Upper lobe of right lung (tissue), 1 donor: Measurements from ENCODE around the gene STAU1. TPM values are rescaled to one million over a fixed set of nuclear protein-coding genes. Genes with fewer than 3 reads are reported as not detected.

ENCODE experiments used
- ATAC-seq: fragments of 200-7000 bp; cut with Tn5 transposase; one replicate; pipeline ENCODE4 v1.9.1; 2020; ENCODE audit warnings: mild to moderate bottlenecking, moderate library complexity
- DNase-seq: peaks from one replicate; pipeline ENCODE4 v3.0.0-alpha.2; 2020
- H3K27ac ChIP-seq: fragments of 200-600 bp; one replicate; pipeline ENCODE4 v1.8.0; 2022
- H3K27me3 ChIP-seq: fragments of 200-600 bp; one replicate; pipeline ENCODE4 v1.8.0; 2022; ENCODE audit warnings: mild to moderate bottlenecking
- H3K36me3 ChIP-seq: fragments of 200-600 bp; one replicate; pipeline ENCODE4 v1.8.0; 2022
- H3K4me1 ChIP-seq: fragments of 200-600 bp; one replicate; pipeline ENCODE4 v1.8.0; 2022
- H3K4me3 ChIP-seq: fragments of 200-600 bp; one replicate; pipeline ENCODE4 v1.8.0; 2022; ENCODE audit warnings: mild to moderate bottlenecking
- H3K9me3 ChIP-seq: fragments of 200-600 bp; one replicate; pipeline ENCODE4 v1.8.0; 2022
- intact Hi-C: fragments of 100-400 bp; cut with DNase I; formaldehyde crosslinking; loops from one replicate; pipeline ENCODE4 v1.11.0; 2022
- total RNA-seq: library from RNA; stranded (reverse); fragmentation: NEBNext Ultra II Directional; extraction: Animal tissue kit (Norgen Biotek cat#: 25700); gene quantifications from one replicate; pipeline ENCODE4 v1.2.1, GENCODE V29; 2021
- TF ChIP-seq, protein P1 (sequence below): fragments of 200-600 bp; IDR thresholded peaks from one replicate; pipeline ENCODE4 v1.8.0; 2022; ENCODE audit warnings: antibody characterized with exemption
- donor health status: DM: no; HTN: yes; CAD: no; lungs with severe emphysema.

The STAU1 gene
- total RNA-seq, 1 donor from 2014 or later: 76.0 TPM

DNA sequence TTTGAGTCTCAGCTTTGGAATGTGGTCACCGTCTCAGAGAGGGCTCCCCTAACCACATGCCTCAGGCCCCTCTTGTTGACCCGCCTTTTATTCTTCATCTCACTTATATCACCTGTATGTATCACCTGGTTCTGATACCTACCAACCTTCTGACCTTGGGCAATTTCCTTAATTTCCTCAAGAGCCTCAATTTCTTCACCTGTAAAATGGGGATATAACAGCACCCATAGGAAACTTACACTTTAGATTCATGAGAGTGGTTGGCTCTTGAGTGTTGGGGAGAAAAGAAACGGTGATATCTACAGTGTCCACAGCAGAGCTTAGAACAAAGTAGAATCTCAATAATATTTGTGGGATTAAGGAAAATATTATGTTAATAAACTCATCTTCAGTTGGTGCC, 27.1 kb upstream of the STAU1 start:
- H3K9me3 ChIP-seq: no peaks in the 10 kb centered on the region
- no peak for ATAC-seq
- TF ChIP-seq, protein P1, sequence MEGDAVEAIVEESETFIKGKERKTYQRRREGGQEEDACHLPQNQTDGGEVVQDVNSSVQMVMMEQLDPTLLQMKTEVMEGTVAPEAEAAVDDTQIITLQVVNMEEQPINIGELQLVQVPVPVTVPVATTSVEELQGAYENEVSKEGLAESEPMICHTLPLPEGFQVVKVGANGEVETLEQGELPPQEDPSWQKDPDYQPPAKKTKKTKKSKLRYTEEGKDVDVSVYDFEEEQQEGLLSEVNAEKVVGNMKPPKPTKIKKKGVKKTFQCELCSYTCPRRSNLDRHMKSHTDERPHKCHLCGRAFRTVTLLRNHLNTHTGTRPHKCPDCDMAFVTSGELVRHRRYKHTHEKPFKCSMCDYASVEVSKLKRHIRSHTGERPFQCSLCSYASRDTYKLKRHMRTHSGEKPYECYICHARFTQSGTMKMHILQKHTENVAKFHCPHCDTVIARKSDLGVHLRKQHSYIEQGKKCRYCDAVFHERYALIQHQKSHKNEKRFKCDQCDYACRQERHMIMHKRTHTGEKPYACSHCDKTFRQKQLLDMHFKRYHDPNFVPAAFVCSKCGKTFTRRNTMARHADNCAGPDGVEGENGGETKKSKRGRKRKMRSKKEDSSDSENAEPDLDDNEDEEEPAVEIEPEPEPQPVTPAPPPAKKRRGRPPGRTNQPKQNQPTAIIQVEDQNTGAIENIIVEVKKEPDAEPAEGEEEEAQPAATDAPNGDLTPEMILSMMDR: no peak
- H3K36me3 ChIP-seq: no peaks in the 10 kb centered on the region
- peaks cover 14% of the 10 kb centered on the region for H3K4me1 ChIP-seq
- intact Hi-C loops: no loop called here
- H3K27ac ChIP-seq: no peak overlapping the region
- no peak overlapping the region for H3K4me3 ChIP-seq
- DNase-seq: no peak
- no peaks in the 10 kb centered on the region for H3K27me3 ChIP-seq

DNA sequence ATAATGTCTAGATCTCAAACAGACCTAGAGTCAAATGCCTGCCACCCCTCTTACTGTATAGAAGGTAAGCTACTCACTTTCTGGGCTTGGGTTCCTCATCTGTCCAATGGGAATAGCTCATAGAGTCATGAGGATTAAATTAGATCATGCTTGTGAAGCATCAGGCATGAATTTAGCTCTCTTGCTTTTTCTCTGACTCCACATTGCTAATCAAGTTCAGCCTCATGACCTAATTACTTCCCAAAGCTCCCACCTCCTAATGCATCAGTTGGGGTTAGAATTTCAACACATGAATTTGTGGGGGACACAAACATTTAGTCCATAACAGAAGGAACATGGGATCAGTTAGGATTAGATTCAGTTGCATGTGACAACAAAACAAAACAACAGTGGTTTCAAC, 26.4 kb upstream of the STAU1 start:
- intact Hi-C loops: no loop called here
- no peak overlapping the region for H3K27ac ChIP-seq
- H3K4me1 ChIP-seq: peaks cover 10% of the 10 kb centered on the region

DNA sequence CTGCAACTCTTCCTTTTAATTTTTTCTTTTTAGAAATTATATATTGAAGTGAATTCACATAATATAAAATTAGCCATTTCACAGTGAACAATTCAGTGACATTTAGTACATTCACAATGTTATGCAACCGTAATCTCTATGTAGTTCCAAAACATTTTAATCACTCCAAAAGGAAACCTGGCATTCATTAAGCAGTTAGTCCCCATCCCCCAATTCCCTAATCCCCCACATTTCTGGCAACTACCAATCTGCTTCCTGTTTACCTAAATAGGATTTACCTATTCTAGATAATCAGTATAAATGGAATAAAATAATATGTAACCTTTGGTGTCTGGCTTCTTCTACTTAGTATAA, 22.6 kb upstream of the STAU1 start:
- Histone ChIP-seq H3K4me3 (no peak overlapping the region), H3K36me3 (no peaks in the 10 kb centered on the region), H3K9me3 (no peaks in the 10 kb centered on the region), H3K27ac (no peak overlapping the region), H3K27me3 (no peaks in the 10 kb centered on the region), H3K4me1 (no peaks in the 10 kb centered on the region)
- TF ChIP-seq, protein P1: no peak
- intact Hi-C loops: no loop called here
- DNase-seq (no peak), ATAC-seq (no peak)

More for the DNA sequence above, 26.4 kb upstream of the STAU1 start:
- Histone ChIP-seq H3K4me3 (no peak overlapping the region), H3K36me3 (no peaks in the 10 kb centered on the region), H3K9me3 (no peaks in the 10 kb centered on the region), H3K27me3 (no peaks in the 10 kb centered on the region)
- no peak for DNase-seq
- TF ChIP-seq, protein P1: no peak
- ATAC-seq: no peak

DNA sequence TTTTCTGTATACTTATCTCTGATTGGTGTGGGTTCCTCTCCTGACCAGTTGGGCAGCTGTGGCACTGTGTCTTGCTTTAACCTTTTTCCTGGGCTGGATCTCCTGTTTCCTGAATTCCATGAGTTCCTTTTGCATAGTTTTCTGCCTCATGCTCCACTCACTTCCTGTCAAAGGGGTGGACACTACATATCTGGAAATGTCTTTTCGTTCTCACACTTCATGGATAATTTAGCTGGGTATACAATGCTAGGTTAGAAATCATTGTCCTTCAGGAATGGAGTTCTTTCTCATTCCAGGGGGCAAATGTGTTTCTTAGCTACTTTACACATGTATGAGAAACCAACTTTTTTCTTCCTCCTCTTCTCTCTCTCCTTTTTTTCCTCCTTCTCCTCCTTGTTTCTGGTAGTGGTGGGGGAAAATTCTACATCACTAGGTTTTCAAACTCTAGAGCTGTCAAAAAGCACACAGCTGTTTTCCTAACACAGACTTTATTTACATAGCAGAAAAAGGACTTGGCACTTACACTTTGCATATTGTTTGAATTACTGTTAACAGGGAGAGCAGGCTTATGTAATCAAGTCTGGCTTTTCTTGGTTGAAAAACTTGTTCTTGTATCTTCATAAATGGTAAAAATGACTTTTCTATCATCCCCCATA, 22.1 kb upstream of the STAU1 start:
- no peaks in the 10 kb centered on the region for H3K36me3 ChIP-seq
- no peaks in the 10 kb centered on the region for H3K9me3 ChIP-seq
- intact Hi-C loops: no loop called here
- H3K4me1 ChIP-seq: no peaks in the 10 kb centered on the region
- no peak overlapping the region for H3K4me3 ChIP-seq
- H3K27me3 ChIP-seq: no peaks in the 10 kb centered on the region
- DNase-seq (no peak), ATAC-seq (peak; percentile 45)
- TF ChIP-seq, protein P1: no peak
- no peak overlapping the region for H3K27ac ChIP-seq

DNA sequence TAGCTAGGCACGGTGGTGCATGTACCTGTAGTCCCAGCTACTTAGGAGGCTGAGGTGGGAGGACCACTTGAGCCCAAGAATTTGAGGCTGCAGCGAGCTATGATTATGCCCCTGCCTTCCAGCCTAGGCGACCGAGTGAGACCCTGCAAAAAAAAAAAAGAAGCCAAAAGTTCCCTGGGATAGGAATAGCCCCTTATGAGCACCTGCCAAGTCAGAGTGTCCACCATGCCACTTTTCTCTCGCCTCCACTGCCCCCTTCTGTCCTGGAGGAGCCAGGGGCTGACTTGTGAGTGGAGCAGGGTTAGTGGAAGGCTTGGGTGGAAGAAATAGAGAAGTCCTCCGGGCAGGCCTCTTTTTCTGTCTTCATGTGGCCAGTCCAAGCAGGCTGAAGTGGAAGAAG, 18.9 kb upstream of the STAU1 start:
- H3K36me3 ChIP-seq: no peaks in the 10 kb centered on the region
- no peak overlapping the region for H3K27ac ChIP-seq
- no peaks in the 10 kb centered on the region for H3K9me3 ChIP-seq
- peak; percentile 47 for ATAC-seq
- no peaks in the 10 kb centered on the region for H3K4me1 ChIP-seq
- no peak overlapping the region for H3K4me3 ChIP-seq
- TF ChIP-seq, protein P1: no peak
- H3K27me3 ChIP-seq: no peaks in the 10 kb centered on the region
- DNase-seq: no peak
- intact Hi-C loops: no loop called here

DNA sequence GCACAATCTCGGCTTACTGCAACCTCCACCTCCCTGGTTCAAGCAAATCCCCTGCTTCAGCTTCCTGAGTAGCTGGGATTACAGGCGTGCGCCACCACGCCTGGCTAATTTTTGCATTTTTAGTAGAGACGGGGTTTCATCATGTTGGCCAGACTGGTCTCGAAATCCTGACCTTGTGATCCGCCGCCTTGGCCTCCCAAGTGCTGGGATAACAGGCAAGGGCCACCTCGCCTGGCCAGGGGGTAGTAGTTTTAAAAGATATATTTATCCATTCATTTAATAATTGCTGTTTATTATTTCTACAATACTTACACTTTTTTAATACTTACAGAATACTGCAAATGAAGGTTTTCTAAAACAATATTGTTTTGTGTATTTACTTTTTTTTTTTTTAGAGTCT, 15.6 kb upstream of the STAU1 start:
- ATAC-seq (no peak), DNase-seq (no peak)
- Histone ChIP-seq H3K4me1 (no peaks in the 10 kb centered on the region), H3K27ac (no peak overlapping the region), H3K36me3 (no peaks in the 10 kb centered on the region), H3K4me3 (no peak overlapping the region), H3K9me3 (no peaks in the 10 kb centered on the region), H3K27me3 (no peaks in the 10 kb centered on the region)
- TF ChIP-seq, protein P1: no peak
- intact Hi-C loops: no loop called here
